ENCODE results near the gene MDFI. TPM values are rescaled to one million over a fixed set of nuclear protein-coding genes. Genes with fewer than 3 reads are reported as not detected.
A peak's percentile ranks its signal among the peaks of the same experiment; 100 is the strongest.

Gene MDFI
- 22.1 TPM for polyA plus RNA-seq
- long read RNA-seq, donor 1, partial matches to known transcripts: 0 of 6 reads
- long read RNA-seq, donor 1, other reads (novel, unspliced or antisense): 0 of 6 reads
- long read RNA-seq, donor 2, transcript MDFI-201 (5 exons, 1,629 nt): major isoform, 10 of 19 reads
- long read RNA-seq, donor 2, partial matches to known transcripts: 0 of 19 reads
- long read RNA-seq, donor 2, other reads (novel, unspliced or antisense): 0 of 19 reads
- long read RNA-seq, donor 3, transcript MDFI-201 (5 exons, 1,629 nt): major isoform, 7 of 9 reads
- long read RNA-seq, donor 3, partial matches to known transcripts: 0 of 9 reads
- long read RNA-seq, donor 3, other reads (novel, unspliced or antisense): 0 of 9 reads
- long read RNA-seq, donor 4: 0 reads
- long read RNA-seq, donor 5, transcript MDFI-201 (5 exons, 1,629 nt): major isoform, 10 of 14 reads
- long read RNA-seq, donor 5, partial matches to known transcripts: 0 of 14 reads
- long read RNA-seq, donor 5, other reads (novel, unspliced or antisense): 0 of 14 reads
- long read RNA-seq, donor 6, partial matches to known transcripts: 0 of 5 reads
- long read RNA-seq, donor 6, other reads (novel, unspliced or antisense): 0 of 5 reads
- long read RNA-seq, donor 7, partial matches to known transcripts: 0 of 13 reads
- long read RNA-seq, donor 7, other reads (novel, unspliced or antisense): 6 of 13 reads
- long read RNA-seq, donor 8, transcript MDFI-201 (5 exons, 1,629 nt): major isoform, 5 of 7 reads
- long read RNA-seq, donor 8, partial matches to known transcripts: 0 of 7 reads
- long read RNA-seq, donor 8, other reads (novel, unspliced or antisense): 0 of 7 reads
- long read RNA-seq, donor 9, transcript MDFI-201 (5 exons, 1,629 nt): major isoform, 5 of 9 reads
- long read RNA-seq, donor 9, partial matches to known transcripts: 0 of 9 reads
- long read RNA-seq, donor 9, other reads (novel, unspliced or antisense): 0 of 9 reads
- long read RNA-seq, donor 10, transcript MDFI-201 (5 exons, 1,629 nt): major isoform, 7 of 10 reads
- long read RNA-seq, donor 10, partial matches to known transcripts: 0 of 10 reads
- long read RNA-seq, donor 10, other reads (novel, unspliced or antisense): 0 of 10 reads
- long read RNA-seq, donor 11, transcript MDFI-201 (5 exons, 1,629 nt): major isoform, 8 of 10 reads
- long read RNA-seq, donor 11, partial matches to known transcripts: 0 of 10 reads
- long read RNA-seq, donor 11, other reads (novel, unspliced or antisense): 0 of 10 reads

GRCh38 chr6:41638002-41638934, at the start of gene MDFI:
MDFI (plus strand) TSS chr6:41638468; CDS start chr6:41638750, 282 bp downstream.
- H3K9me3 ChIP-seq (ENCODE audit: control insufficient read depth, low read depth, low read length): no peaks in the 10 kb centered on the region
- H3K4me3 ChIP-seq (ENCODE audit: low read length): peak within 1 kb of the TSS; percentile 46
- H3K27ac ChIP-seq (ENCODE audit: low read length): peak within 1 kb of the TSS; percentile 74
- WGBS (ENCODE audit: insufficient coverage, low lambda C conversion rate): 20% methylated on average over 1 of the region's 86 CpGs
- DNase-seq: peak; percentile 30 to 36
- H3K36me3 ChIP-seq (ENCODE audit: control insufficient read depth, insufficient read depth, low read length): peaks cover 3% of the 10 kb centered on the region
- H3K4me1 ChIP-seq (ENCODE audit: control insufficient read depth, insufficient read depth, low read length): peaks cover 13% of the 10 kb centered on the region
- H3K27me3 ChIP-seq (ENCODE audit: control insufficient read depth, insufficient read depth, low read length): peaks cover 59% of the 10 kb centered on the region

DNA sequence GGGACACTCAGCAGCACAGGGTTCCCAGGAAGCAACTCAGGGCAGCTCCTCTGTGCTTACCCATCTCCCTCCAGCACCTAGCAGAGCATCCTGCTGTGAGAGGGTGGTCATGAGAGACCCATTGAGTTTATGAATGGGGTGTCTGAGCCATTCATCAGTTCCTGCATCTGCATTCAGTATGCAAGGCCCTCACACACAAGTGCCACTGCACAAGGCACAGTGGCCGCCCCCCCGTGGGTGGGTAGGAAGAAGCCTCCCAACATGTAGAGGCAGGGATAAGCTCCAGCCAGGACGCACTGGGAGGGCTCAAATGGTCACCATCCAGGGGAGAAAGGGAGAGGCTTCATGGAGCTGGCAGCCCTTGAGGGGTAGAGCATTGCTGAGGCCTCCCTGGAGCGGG, 49.0 kb upstream of the MDFI start:
- H3K9me3 ChIP-seq (ENCODE audit: control insufficient read depth, low read depth, low read length): no peaks in the 10 kb centered on the region
- peaks cover 88% of the 10 kb centered on the region for H3K36me3 ChIP-seq (ENCODE audit: control insufficient read depth, insufficient read depth, low read length)
- H3K4me1 ChIP-seq (ENCODE audit: control insufficient read depth, insufficient read depth, low read length): peaks cover 73% of the 10 kb centered on the region
- no peak overlapping the region for H3K27ac ChIP-seq (ENCODE audit: low read length)
- H3K27me3 ChIP-seq (ENCODE audit: control insufficient read depth, insufficient read depth, low read length): no peaks in the 10 kb centered on the region
- no peak overlapping the region for H3K4me3 ChIP-seq (ENCODE audit: low read length)
- DNase-seq: no peak
- no CpG with 5 or more reads among the region's 4 CpGs for WGBS (ENCODE audit: insufficient coverage, low lambda C conversion rate)

DNA sequence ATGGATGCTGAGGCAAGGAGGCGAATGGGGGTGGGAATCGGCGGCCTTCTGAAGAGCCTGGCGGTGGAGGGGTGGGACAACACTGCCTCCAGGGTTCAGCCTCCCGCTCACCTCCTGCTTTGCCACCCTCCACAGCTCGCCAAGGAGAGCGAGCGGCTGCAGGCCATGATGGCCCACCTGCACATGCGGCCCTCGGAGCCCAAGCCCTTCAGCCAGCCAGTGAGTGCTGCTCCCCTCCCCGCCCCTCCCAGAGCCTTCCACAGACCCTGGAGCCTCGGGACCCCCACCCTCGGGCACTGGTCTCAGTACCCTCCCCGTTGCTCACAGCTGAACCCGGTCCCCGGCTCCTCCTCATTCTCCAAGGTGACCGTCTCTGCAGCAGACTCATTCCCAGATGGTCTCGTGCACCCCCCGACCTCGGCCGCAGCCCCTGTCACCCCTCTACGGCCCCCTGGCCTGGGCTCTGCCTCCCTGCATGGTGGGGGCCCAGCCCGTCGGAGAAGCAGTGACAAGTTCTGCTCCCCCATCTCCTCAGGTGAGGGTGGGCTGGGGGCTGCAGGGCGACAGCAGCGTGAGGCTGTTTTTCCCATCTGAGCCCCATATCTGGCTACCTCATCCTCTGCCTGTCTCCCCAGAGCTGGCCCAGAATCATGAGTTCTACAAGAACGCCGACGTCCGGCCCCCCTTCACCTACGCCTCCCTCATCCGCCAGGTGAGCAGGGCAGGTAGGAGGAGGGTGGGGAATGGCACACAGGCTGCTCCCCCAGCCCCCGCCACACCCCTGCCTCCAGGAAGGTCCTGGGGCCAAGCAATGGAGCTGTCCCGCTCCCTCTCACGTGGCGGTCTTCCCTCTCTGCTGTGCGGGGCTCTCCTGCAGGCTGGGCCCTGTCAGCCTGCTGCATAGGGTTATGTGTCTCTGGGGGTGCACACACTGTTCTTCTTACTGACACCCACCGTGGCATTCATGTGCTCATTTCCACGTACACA, 48.3 kb upstream of the MDFI start:
- Histone ChIP-seq H3K4me1 (ENCODE audit: control insufficient read depth, insufficient read depth, low read length) (peaks cover 66% of the 10 kb centered on the region), H3K9me3 (ENCODE audit: control insufficient read depth, low read depth, low read length) (no peaks in the 10 kb centered on the region), H3K27me3 (ENCODE audit: control insufficient read depth, insufficient read depth, low read length) (no peaks in the 10 kb centered on the region), H3K36me3 (ENCODE audit: control insufficient read depth, insufficient read depth, low read length) (peaks cover 91% of the 10 kb centered on the region), H3K27ac (ENCODE audit: low read length) (peak overlapping the region; percentile 69), H3K4me3 (ENCODE audit: low read length) (no peak overlapping the region)
- DNase-seq: no peak
- WGBS (ENCODE audit: insufficient coverage, low lambda C conversion rate): no CpG with 5 or more reads among the region's 39 CpGs

GRCh38 chr6:41591122-41591521, 47.1 kb upstream of the MDFI start:
- Histone ChIP-seq H3K27ac (ENCODE audit: low read length) (peak overlapping the region; percentile 69), H3K4me1 (ENCODE audit: control insufficient read depth, insufficient read depth, low read length) (peaks cover 54% of the 10 kb centered on the region), H3K27me3 (ENCODE audit: control insufficient read depth, insufficient read depth, low read length) (no peaks in the 10 kb centered on the region), H3K36me3 (ENCODE audit: control insufficient read depth, insufficient read depth, low read length) (peaks cover 93% of the 10 kb centered on the region), H3K9me3 (ENCODE audit: control insufficient read depth, low read depth, low read length) (no peaks in the 10 kb centered on the region), H3K4me3 (ENCODE audit: low read length) (no peak overlapping the region)
- no CpG with 5 or more reads among the region's 6 CpGs for WGBS (ENCODE audit: insufficient coverage, low lambda C conversion rate)
- peak; percentile 81 to 92 for DNase-seq

DNA sequence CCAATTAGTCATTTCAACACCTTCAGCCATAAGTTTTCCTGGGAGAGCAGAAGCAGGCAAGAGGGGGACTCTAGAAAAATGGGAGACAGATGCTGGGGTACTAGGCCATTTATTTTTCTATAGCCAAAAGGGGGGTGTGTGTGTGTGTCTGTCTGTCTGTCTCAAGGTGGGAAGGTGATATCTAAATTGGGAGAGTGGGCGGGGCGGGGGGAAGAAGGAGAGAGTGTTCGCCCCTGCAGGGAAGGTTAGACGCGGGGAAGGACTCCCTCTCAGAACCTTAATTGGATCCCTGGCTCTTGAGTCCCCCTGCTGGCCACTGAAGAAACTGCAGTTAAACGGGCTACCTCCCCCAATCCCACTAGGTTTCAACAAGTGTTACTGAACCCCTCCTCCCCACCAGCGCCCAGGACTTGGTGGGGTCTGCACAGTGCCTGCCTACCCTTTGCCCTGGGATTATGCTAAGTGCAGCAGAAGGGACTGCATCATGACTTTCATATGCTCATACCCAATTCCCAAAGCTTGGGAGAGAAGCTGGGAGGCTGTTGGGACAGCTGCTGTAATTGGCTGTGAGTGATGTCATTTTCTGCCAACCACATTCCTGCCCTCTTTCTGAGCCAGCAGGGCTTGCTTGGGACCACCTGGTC, 46.3 kb upstream of the MDFI start:
- peak overlapping the region; percentile 69 for H3K27ac ChIP-seq (ENCODE audit: low read length)
- peaks cover 46% of the 10 kb centered on the region for H3K4me1 ChIP-seq (ENCODE audit: control insufficient read depth, insufficient read depth, low read length)
- H3K36me3 ChIP-seq (ENCODE audit: control insufficient read depth, insufficient read depth, low read length): peaks cover 93% of the 10 kb centered on the region
- no peaks in the 10 kb centered on the region for H3K9me3 ChIP-seq (ENCODE audit: control insufficient read depth, low read depth, low read length)
- H3K27me3 ChIP-seq (ENCODE audit: control insufficient read depth, insufficient read depth, low read length): no peaks in the 10 kb centered on the region
- WGBS (ENCODE audit: insufficient coverage, low lambda C conversion rate): no CpG with 5 or more reads among the region's 7 CpGs
- peak; percentile 57 to 71 for DNase-seq
- no peak overlapping the region for H3K4me3 ChIP-seq (ENCODE audit: low read length)

DNA sequence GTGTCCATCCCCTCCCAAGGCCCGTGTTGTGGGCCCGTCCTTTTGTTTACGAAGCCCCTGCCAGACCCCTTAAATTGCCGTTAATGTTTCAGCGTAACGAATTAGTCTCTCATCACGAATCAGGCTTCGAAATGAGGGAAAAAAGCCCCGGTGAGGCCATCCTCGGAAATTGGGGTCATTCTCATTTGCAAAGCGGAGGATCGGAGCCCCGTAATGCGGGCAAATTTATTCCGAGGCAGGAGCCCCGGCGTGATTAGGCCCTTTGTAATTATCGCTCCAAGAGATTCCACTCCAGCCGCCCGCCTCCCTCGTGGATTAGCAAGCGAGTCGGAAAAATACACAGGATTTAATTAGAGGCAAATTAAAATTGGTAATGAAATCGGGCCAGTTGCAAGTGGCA, 44.9 kb upstream of the MDFI start:
- DNase-seq: no peak
- Histone ChIP-seq H3K4me3 (ENCODE audit: low read length) (no peak overlapping the region), H3K27me3 (ENCODE audit: control insufficient read depth, insufficient read depth, low read length) (no peaks in the 10 kb centered on the region), H3K9me3 (ENCODE audit: control insufficient read depth, low read depth, low read length) (no peaks in the 10 kb centered on the region), H3K36me3 (ENCODE audit: control insufficient read depth, insufficient read depth, low read length) (peaks cover 91% of the 10 kb centered on the region), H3K27ac (ENCODE audit: low read length) (no peak overlapping the region), H3K4me1 (ENCODE audit: control insufficient read depth, insufficient read depth, low read length) (peaks cover 33% of the 10 kb centered on the region)
- 100% methylated on average over 1 of the region's 24 CpGs for WGBS (ENCODE audit: insufficient coverage, low lambda C conversion rate)

DNA sequence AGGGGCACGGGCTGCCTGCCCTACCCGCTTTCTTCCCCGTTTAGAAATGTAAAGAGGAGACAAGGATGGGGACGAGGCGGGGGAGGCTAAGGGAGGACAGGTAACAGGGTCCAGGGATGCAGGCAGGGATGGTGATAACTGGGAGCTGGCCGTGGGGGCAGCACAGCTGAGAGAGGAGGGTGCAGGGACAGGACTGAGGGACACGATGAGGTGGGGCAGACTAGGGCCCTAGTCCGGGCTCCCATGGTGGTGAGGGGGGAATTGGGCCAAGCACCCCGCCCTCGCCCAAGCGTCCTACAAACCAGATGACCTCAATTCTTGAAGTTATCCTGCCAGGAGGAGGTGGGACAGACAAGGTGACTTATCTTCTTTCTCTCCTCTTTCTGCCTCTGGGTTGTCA, 44.4 kb upstream of the MDFI start:
- DNase-seq: no peak
- Histone ChIP-seq H3K27ac (ENCODE audit: low read length) (no peak overlapping the region), H3K27me3 (ENCODE audit: control insufficient read depth, insufficient read depth, low read length) (no peaks in the 10 kb centered on the region), H3K9me3 (ENCODE audit: control insufficient read depth, low read depth, low read length) (no peaks in the 10 kb centered on the region), H3K4me3 (ENCODE audit: low read length) (no peak overlapping the region), H3K36me3 (ENCODE audit: control insufficient read depth, insufficient read depth, low read length) (peaks cover 91% of the 10 kb centered on the region), H3K4me1 (ENCODE audit: control insufficient read depth, insufficient read depth, low read length) (peaks cover 28% of the 10 kb centered on the region)
- WGBS (ENCODE audit: insufficient coverage, low lambda C conversion rate): no CpG with 5 or more reads among the region's 11 CpGs

DNA sequence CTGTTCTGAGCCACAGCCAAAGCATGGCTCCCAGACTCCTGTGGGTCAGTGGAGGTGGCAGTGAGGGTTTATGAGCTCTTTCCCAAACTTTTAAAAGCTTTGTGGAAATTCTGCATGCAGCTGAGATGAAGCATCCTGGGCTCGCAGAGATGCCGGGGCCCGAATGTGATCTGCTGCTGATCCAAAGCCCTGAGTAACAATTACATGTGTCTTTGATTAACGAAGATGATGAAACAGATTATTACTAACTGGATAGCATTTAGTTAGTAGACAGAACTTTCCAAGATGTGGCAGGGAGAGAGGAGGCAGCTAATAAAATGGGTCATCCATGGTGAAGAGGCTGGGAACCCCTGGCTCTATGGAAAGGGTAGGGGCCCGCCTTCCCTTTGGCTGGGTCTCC, 43.9 kb upstream of the MDFI start:
- H3K27ac ChIP-seq (ENCODE audit: low read length): no peak overlapping the region
- no peak overlapping the region for H3K4me3 ChIP-seq (ENCODE audit: low read length)
- H3K9me3 ChIP-seq (ENCODE audit: control insufficient read depth, low read depth, low read length): no peaks in the 10 kb centered on the region
- peaks cover 91% of the 10 kb centered on the region for H3K36me3 ChIP-seq (ENCODE audit: control insufficient read depth, insufficient read depth, low read length)
- no peak for DNase-seq
- peaks cover 23% of the 10 kb centered on the region for H3K4me1 ChIP-seq (ENCODE audit: control insufficient read depth, insufficient read depth, low read length)
- no CpG with 5 or more reads among the region's 5 CpGs for WGBS (ENCODE audit: insufficient coverage, low lambda C conversion rate)
- no peaks in the 10 kb centered on the region for H3K27me3 ChIP-seq (ENCODE audit: control insufficient read depth, insufficient read depth, low read length)

All from large intestine (tissue), 12 donors.